ENCODE measurements around the gene LRRC1.

Gene LRRC1

DNA sequence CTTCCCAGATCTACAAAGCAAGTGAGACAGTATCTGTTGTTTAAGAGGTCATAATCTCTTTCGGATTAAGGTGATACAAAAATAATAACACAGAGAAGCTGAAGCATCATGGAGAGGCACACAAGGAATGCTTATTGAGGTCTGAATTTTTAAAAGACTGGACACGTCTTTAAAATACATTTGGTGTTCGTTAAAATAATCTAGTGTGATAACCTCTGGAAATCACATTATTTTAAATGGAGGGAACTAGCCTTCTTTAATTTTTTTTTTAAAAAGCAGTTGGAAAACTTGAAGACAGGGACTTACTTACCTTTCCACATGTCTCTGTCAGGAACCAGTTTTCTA lies 1.9 kb upstream of the LRRC1 start:
- Histone ChIP-seq H3K27me3 (ENCODE audit: low read depth, low read length) (no peaks in the 10 kb centered on the region), H3K27ac (ENCODE audit: low read length) (no peak overlapping the region), H3K36me3 (ENCODE audit: control insufficient read depth in 1 of 2, insufficient read depth in 2 of 2, low read length in 2 of 2) (no peaks in the 10 kb centered on the region), H3K4me3 (ENCODE audit: low read depth in 1 of 2, low read length in 2 of 2) (peak overlapping the region; percentile 92 to 98), H3K4me1 (ENCODE audit: control insufficient read depth in 1 of 2, insufficient read depth in 2 of 2, low read length in 2 of 2) (peaks cover 8 to 17% of the 10 kb centered on the region in 2 donors), H3K9me3 (ENCODE audit: control insufficient read depth in 1 of 2, low read length in 2 of 2) (no peaks in the 10 kb centered on the region)

DNA sequence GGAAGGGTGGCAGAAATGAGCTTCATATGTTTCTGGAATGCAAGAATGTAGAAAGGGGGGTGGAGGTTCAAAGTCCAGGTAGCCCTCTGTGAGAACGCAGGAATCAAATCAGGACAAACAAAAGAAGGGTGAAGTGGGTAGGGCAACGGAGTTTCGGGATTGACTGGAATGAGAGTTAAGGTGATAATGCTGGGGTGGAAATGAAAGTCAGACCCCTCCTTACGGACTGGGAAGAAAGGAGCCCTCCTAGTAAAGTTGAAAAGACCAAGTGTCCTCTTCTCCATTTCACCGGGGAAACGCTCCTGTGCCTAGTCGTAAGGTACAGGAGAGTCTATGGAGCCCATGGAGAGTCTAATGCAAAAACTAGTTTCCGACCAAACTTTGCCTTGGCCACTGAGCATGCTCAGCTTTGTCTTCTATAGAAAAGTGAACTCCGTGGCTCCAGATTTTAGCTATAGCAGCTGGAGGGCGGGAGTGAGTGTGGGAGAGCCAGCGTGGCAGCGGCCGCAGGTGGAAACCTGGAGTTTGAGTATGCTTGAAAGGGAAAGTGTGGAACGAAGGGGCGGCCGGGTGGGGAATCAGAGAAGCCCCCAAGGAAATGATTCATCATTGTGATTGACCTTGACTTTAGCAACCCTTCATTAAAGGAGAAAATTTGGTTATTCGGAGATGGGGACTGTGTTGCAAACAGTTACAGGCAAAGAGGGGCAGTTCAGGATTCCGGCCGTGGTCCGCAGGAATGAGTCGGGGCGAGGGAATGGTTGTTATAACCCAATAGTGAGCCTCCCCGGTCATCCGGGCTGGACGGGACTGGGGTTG lies 1.3 kb upstream of the LRRC1 start:
- Histone ChIP-seq H3K27me3 (ENCODE audit: low read depth, low read length) (no peaks in the 10 kb centered on the region), H3K27ac (ENCODE audit: low read length) (peak overlapping the region; percentile 9), H3K9me3 (ENCODE audit: control insufficient read depth in 1 of 2, low read length in 2 of 2) (no peaks in the 10 kb centered on the region), H3K4me1 (ENCODE audit: control insufficient read depth in 1 of 2, insufficient read depth in 2 of 2, low read length in 2 of 2) (peaks cover 8 to 17% of the 10 kb centered on the region in 2 donors), H3K36me3 (ENCODE audit: control insufficient read depth in 1 of 2, insufficient read depth in 2 of 2, low read length in 2 of 2) (no peaks in the 10 kb centered on the region), H3K4me3 (ENCODE audit: low read depth in 1 of 2, low read length in 2 of 2) (peak overlapping the region; percentile 92 to 98)

- Histone ChIP-seq H3K36me3 (ENCODE audit: control insufficient read depth in 1 of 2, insufficient read depth in 2 of 2, low read length in 2 of 2) (no peaks in the 10 kb centered on the region), H3K4me1 (ENCODE audit: control insufficient read depth in 1 of 2, insufficient read depth in 2 of 2, low read length in 2 of 2) (peaks cover 8 to 17% of the 10 kb centered on the region in 2 donors), H3K4me3 (ENCODE audit: low read depth in 1 of 2, low read length in 2 of 2) (peak overlapping the region; percentile 92 to 98), H3K27me3 (ENCODE audit: low read depth, low read length) (no peaks in the 10 kb centered on the region), H3K27ac (ENCODE audit: low read length) (peak overlapping the region; percentile 45), H3K9me3 (ENCODE audit: control insufficient read depth in 1 of 2, low read length in 2 of 2) (no peaks in the 10 kb centered on the region)
These were observed 577 bp upstream of the LRRC1 start for GRCh38 chr6:53794137-53794719.

- H3K9me3 ChIP-seq (ENCODE audit: control insufficient read depth in 1 of 2, low read length in 2 of 2), result no peaks in the 10 kb centered on the region
- no peaks in the 10 kb centered on the region for H3K27me3 ChIP-seq (ENCODE audit: low read depth, low read length)
- no peaks in the 10 kb centered on the region for H3K36me3 ChIP-seq (ENCODE audit: control insufficient read depth in 1 of 2, insufficient read depth in 2 of 2, low read length in 2 of 2)
- peak overlapping the region; percentile 92 to 98 for H3K4me3 ChIP-seq (ENCODE audit: low read depth in 1 of 2, low read length in 2 of 2)
- peak overlapping the region; percentile 37 for H3K27ac ChIP-seq (ENCODE audit: low read length)
- H3K4me1 ChIP-seq (ENCODE audit: control insufficient read depth in 1 of 2, insufficient read depth in 2 of 2, low read length in 2 of 2), result peaks cover 8 to 17% of the 10 kb centered on the region in 2 donors
These were observed 516 bp downstream of the LRRC1 start for GRCh38 chr6:53795340-53795701.

DNA sequence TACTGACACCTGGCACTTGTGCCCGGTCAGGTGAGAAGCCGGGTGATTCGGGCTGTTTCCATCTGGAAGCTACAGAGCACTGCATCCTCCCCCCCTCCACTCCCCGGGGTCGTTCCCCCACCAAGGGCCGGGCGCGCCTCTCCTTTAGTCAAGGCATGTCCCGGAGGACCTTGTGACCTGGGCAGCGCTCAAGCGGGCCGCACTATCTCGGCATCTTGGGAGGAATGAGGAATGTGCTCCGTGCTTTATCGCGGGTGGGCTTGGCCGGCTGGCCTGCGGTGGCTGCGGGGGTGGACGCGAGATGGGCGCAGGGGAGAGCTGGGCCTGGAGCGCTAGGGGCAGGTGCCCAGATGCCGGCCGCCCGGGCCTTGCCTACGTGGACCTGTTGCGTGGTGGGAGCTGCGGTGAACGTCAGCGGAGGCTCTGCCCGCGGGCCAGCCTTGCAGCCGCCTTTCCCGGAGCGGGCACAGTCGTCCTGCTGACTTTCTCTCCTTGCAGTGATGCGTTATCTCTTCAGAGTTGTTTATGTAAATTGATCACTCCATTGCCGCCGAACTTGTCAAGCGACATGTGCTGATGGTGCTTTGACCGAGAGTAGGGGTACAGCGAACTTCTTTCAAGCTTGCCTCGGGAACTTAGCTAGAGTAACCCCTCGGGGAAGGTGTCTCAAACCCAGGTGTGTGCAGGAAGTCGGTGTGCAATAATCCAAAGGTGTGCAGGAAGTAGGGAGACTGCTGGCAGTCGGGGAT lies 1.1 kb downstream of the LRRC1 start:
- Histone ChIP-seq H3K4me1 (ENCODE audit: control insufficient read depth in 1 of 2, insufficient read depth in 2 of 2, low read length in 2 of 2) (peaks cover 8 to 17% of the 10 kb centered on the region in 2 donors), H3K36me3 (ENCODE audit: control insufficient read depth in 1 of 2, insufficient read depth in 2 of 2, low read length in 2 of 2) (no peaks in the 10 kb centered on the region), H3K27ac (ENCODE audit: low read length) (peak overlapping the region; percentile 37), H3K4me3 (ENCODE audit: low read depth in 1 of 2, low read length in 2 of 2) (peak overlapping the region; percentile 92 to 98), H3K9me3 (ENCODE audit: control insufficient read depth in 1 of 2, low read length in 2 of 2) (no peaks in the 10 kb centered on the region), H3K27me3 (ENCODE audit: low read depth, low read length) (no peaks in the 10 kb centered on the region)

- Histone ChIP-seq H3K27me3 (ENCODE audit: low read depth, low read length) (no peaks in the 10 kb centered on the region), H3K4me3 (ENCODE audit: low read depth in 1 of 2, low read length in 2 of 2) (peak overlapping the region; percentile 92 to 98), H3K4me1 (ENCODE audit: control insufficient read depth in 1 of 2, insufficient read depth in 2 of 2, low read length in 2 of 2) (peaks cover 8 to 17% of the 10 kb centered on the region in 2 donors), H3K27ac (ENCODE audit: low read length) (peak overlapping the region; percentile 37), H3K36me3 (ENCODE audit: control insufficient read depth in 1 of 2, insufficient read depth in 2 of 2, low read length in 2 of 2) (no peaks in the 10 kb centered on the region), H3K9me3 (ENCODE audit: control insufficient read depth in 1 of 2, low read length in 2 of 2) (no peaks in the 10 kb centered on the region)
These were observed 1.6 kb downstream of the LRRC1 start for GRCh38 chr6:53796451-53796780.

GRCh38 chr6:53796791-53797190 lies 2.0 kb downstream of the LRRC1 start:
- Histone ChIP-seq H3K27me3 (ENCODE audit: low read depth, low read length) (no peaks in the 10 kb centered on the region), H3K4me3 (ENCODE audit: low read depth in 1 of 2, low read length in 2 of 2) (peak overlapping the region; percentile 92 to 98), H3K9me3 (ENCODE audit: control insufficient read depth in 1 of 2, low read length in 2 of 2) (no peaks in the 10 kb centered on the region), H3K27ac (ENCODE audit: low read length) (peak overlapping the region; percentile 37), H3K4me1 (ENCODE audit: control insufficient read depth in 1 of 2, insufficient read depth in 2 of 2, low read length in 2 of 2) (peaks cover 8 to 17% of the 10 kb centered on the region in 2 donors), H3K36me3 (ENCODE audit: control insufficient read depth in 1 of 2, insufficient read depth in 2 of 2, low read length in 2 of 2) (no peaks in the 10 kb centered on the region)

DNA sequence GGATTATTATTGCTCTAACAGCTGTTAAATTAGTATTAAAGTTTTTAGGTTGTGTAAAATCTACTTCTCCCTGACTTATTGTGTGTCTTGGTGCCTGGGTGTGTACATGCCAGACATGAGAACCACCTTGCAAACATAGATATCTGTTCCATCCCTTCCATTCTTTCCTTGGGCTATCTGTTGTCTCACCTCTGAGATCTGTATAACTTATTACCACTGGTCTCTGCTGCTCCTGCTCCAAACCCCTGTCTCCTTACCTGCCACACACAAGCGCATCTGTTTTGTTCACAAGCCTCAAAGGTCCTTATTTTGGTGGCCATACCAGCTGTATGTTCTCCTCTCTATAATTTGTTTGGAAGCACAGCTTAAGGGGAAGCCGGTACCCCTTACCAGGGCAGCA lies 2.5 kb downstream of the LRRC1 start:
- no peaks in the 10 kb centered on the region for H3K36me3 ChIP-seq (ENCODE audit: control insufficient read depth in 1 of 2, insufficient read depth in 2 of 2, low read length in 2 of 2)
- peaks cover 8 to 21% of the 10 kb centered on the region in 2 donors for H3K4me1 ChIP-seq (ENCODE audit: control insufficient read depth in 1 of 2, insufficient read depth in 2 of 2, low read length in 2 of 2)
- H3K27ac ChIP-seq (ENCODE audit: low read length), result no peak overlapping the region
- no peaks in the 10 kb centered on the region for H3K9me3 ChIP-seq (ENCODE audit: control insufficient read depth in 1 of 2, low read length in 2 of 2)
- peak overlapping the region in 1 of 2 donors; percentile 92 for H3K4me3 ChIP-seq (ENCODE audit: low read depth in 1 of 2, low read length in 2 of 2)
- no peaks in the 10 kb centered on the region for H3K27me3 ChIP-seq (ENCODE audit: low read depth, low read length)

DNA sequence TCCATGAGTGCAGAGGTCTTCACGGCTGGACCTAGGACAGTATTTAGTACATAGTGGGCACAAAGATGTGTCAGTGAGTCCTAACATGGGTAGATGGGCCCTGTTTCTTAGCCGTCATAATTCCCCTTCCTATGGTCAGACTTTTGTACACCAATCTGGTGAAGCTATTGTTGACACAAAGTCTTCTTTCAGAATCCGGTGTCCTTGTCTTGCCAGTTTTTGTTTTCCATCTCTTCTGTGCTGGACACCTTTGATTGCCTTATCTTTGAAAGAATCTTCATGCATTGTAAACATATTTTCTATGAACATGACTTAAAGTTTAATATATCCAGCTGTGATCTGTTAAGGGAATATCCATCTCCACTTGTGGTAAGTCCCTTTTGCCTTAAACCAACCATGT lies 4.5 kb downstream of the LRRC1 start:
- Histone ChIP-seq H3K27me3 (ENCODE audit: low read depth, low read length) (no peaks in the 10 kb centered on the region), H3K9me3 (ENCODE audit: control insufficient read depth in 1 of 2, low read length in 2 of 2) (no peaks in the 10 kb centered on the region), H3K4me1 (ENCODE audit: control insufficient read depth in 1 of 2, insufficient read depth in 2 of 2, low read length in 2 of 2) (peaks cover 8 to 25% of the 10 kb centered on the region in 2 donors), H3K27ac (ENCODE audit: low read length) (no peak overlapping the region), H3K36me3 (ENCODE audit: control insufficient read depth in 1 of 2, insufficient read depth in 2 of 2, low read length in 2 of 2) (no peaks in the 10 kb centered on the region), H3K4me3 (ENCODE audit: low read depth in 1 of 2, low read length in 2 of 2) (no peak overlapping the region)

DNA sequence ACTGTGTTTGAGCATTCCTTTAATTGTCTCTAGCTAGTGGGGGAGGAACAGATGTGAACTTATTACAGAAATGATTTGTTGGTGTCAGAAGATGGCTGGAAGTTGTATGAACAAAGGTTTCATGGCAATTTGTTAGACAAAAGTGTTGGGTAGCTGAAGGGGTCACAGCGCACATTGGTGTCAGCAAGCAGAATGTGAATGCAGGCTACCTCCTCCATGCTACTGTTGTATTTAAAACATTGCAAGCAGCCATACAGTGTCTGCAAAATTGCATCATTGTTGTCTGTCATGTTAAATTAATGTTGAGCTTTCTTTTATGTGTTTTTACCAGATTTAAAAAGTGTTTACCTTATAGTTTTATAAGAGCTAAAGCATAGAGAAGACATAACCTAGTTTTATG lies 6.2 kb downstream of the LRRC1 start:
- H3K27ac ChIP-seq (ENCODE audit: low read length), result no peak overlapping the region
- H3K9me3 ChIP-seq (ENCODE audit: control insufficient read depth in 1 of 2, low read length in 2 of 2), result no peaks in the 10 kb centered on the region
- no peak overlapping the region for H3K4me3 ChIP-seq (ENCODE audit: low read depth in 1 of 2, low read length in 2 of 2)
- peaks cover 8 to 19% of the 10 kb centered on the region in 2 donors for H3K4me1 ChIP-seq (ENCODE audit: control insufficient read depth in 1 of 2, insufficient read depth in 2 of 2, low read length in 2 of 2)
- H3K36me3 ChIP-seq (ENCODE audit: control insufficient read depth in 1 of 2, insufficient read depth in 2 of 2, low read length in 2 of 2), result no peaks in the 10 kb centered on the region
- no peaks in the 10 kb centered on the region for H3K27me3 ChIP-seq (ENCODE audit: low read depth, low read length)

- no peaks in the 10 kb centered on the region for H3K36me3 ChIP-seq (ENCODE audit: control insufficient read depth in 1 of 2, insufficient read depth in 2 of 2, low read length in 2 of 2)
- no peaks in the 10 kb centered on the region for H3K9me3 ChIP-seq (ENCODE audit: control insufficient read depth in 1 of 2, low read length in 2 of 2)
- H3K4me3 ChIP-seq (ENCODE audit: low read depth in 1 of 2, low read length in 2 of 2), result no peak overlapping the region
- H3K4me1 ChIP-seq (ENCODE audit: control insufficient read depth in 1 of 2, insufficient read depth in 2 of 2, low read length in 2 of 2), result peaks cover 0 to 19% of the 10 kb centered on the region in 2 donors
- no peaks in the 10 kb centered on the region for H3K27me3 ChIP-seq (ENCODE audit: low read depth, low read length)
- no peak overlapping the region for H3K27ac ChIP-seq (ENCODE audit: low read length)
These were observed 7.8 kb downstream of the LRRC1 start for GRCh38 chr6:53802582-53802981.

Measured in muscle layer of duodenum (tissue), 2 donors.